WTC11 (cell line): ENCODE data around the gene CHD9. TPM values are rescaled to one million over a fixed set of nuclear protein-coding genes. Genes with fewer than 3 reads are reported as not detected.
"Not testable (repeated sequence)": the region's sequence is repeated elsewhere in the genome, so short reads cannot be mapped to it uniquely, and the experiment has no call there.

Experiments
- ATAC-seq: fragments of 200-7000 bp; cut with Tn5 transposase; 2 replicates; pipeline ENCODE4 v1.10.0; 2021; ENCODE audit warnings: mild to moderate bottlenecking, moderate library complexity
- CTCF ChIA-PET: fragments of 300-600 bp; sonication (Branson Sonifier 250); formaldehyde crosslinking; loops from one replicate; lab custom pipeline; 2021; ENCODE audit warnings: antibody characterized with exemption; lab: Charles Lee
- POLR2A ChIA-PET: fragments of 350-600 bp; sonication (Branson Sonifier 250); formaldehyde crosslinking; loops from one replicate; lab custom pipeline; 2021; ENCODE audit warnings: antibody characterized with exemption; lab: Charles Lee
- DNase-seq: peaks from one replicate; pipeline ENCODE4 v3.0.0; 2021; ENCODE audit warnings: low spot score
- H3K27ac Mint-ChIP-seq: 2 replicates; pipeline ENCODE4 v1.8.0; 2021; ENCODE audit warnings: mixed read lengths
- H3K27me3 Mint-ChIP-seq: 2 replicates; pipeline ENCODE4 v1.8.0; 2021; ENCODE audit warnings: low read depth, mild to moderate bottlenecking, moderate library complexity, mixed read lengths
- H3K36me3 Mint-ChIP-seq: 2 replicates; pipeline ENCODE4 v1.8.0; 2021; ENCODE audit warnings: mixed read lengths
- H3K4me1 Mint-ChIP-seq: 2 replicates; pipeline ENCODE4 v1.8.0; 2022; ENCODE audit warnings: mixed read lengths
- H3K4me3 Mint-ChIP-seq: 2 replicates; pipeline ENCODE4 v1.8.0; 2021; ENCODE audit warnings: mild to moderate bottlenecking, moderate library complexity, mixed read lengths
- H3K9me3 Mint-ChIP-seq: 2 replicates; pipeline ENCODE4 v1.8.0; 2021; ENCODE audit warnings: mixed read lengths
- ATF2 ChIP-seq: sonication (generic); formaldehyde crosslinking; IDR thresholded peaks from 2 replicates; pipeline ENCODE4 v1.8.1; 2022; ENCODE audit warnings: low read depth, missing genetic modification reagents, borderline replicate concordance
- ATF6 ChIP-seq: sonication (generic); formaldehyde crosslinking; IDR thresholded peaks from 2 replicates; pipeline ENCODE4 v1.8.1; 2023; ENCODE audit warnings: mild to moderate bottlenecking, missing genetic modification reagents
- CREB1 ChIP-seq: sonication (generic); formaldehyde crosslinking; IDR thresholded peaks from 2 replicates; pipeline ENCODE4 v1.8.0; 2023; ENCODE audit warnings: mild to moderate bottlenecking, missing genetic modification reagents
- ELF4 ChIP-seq: sonication (generic); formaldehyde crosslinking; IDR thresholded peaks from 2 replicates; pipeline ENCODE4 v1.8.1; 2022; ENCODE audit warnings: low read depth, mild to moderate bottlenecking, moderate library complexity, missing genetic modification reagents
- ETV6 ChIP-seq: sonication (generic); formaldehyde crosslinking; IDR thresholded peaks from 2 replicates; pipeline ENCODE4 v1.8.1; 2022; ENCODE audit warnings: mild to moderate bottlenecking, missing genetic modification reagents
- FOXP1 ChIP-seq: sonication (generic); formaldehyde crosslinking; IDR thresholded peaks from 2 replicates; pipeline ENCODE4 v1.8.0; 2022; ENCODE audit warnings: missing genetic modification reagents, mild to moderate bottlenecking, moderate library complexity, borderline replicate concordance
- IRF1 ChIP-seq: sonication (generic); formaldehyde crosslinking; IDR thresholded peaks from 2 replicates; pipeline ENCODE4 v1.8.0; 2023; ENCODE audit warnings: missing genetic modification reagents
- NR2C2 ChIP-seq: sonication (generic); formaldehyde crosslinking; IDR thresholded peaks from 2 replicates; pipeline ENCODE4 v1.8.0; 2022; ENCODE audit warnings: mild to moderate bottlenecking, missing genetic modification reagents
- TEAD1 ChIP-seq: sonication (generic); formaldehyde crosslinking; IDR thresholded peaks from 2 replicates; pipeline ENCODE4 v1.8.0; 2022; ENCODE audit warnings: mild to moderate bottlenecking, missing genetic modification reagents
- ZNF121 ChIP-seq: sonication (generic); formaldehyde crosslinking; IDR thresholded peaks from 2 replicates; pipeline ENCODE4 v1.8.0; 2023; ENCODE audit warnings: missing genetic modification reagents
- ZNF532 ChIP-seq: fragments of 250-450 bp; sonication (Bioruptor Pico); IDR thresholded peaks from 2 replicates; pipeline ENCODE4 v1.9.0; 2021; ENCODE audit warnings: mild to moderate bottlenecking, borderline replicate concordance
- ZNF671 ChIP-seq: fragments of 250-450 bp; sonication (Bioruptor Pico); IDR thresholded peaks from 2 replicates; pipeline ENCODE4 v1.8.0; 2021; ENCODE audit warnings: mild to moderate bottlenecking
- total RNA-seq: library from RNA; stranded (reverse); gene quantifications from 3 replicates; pipeline ENCODE4 v1.2.3, GENCODE V29; 2021
- TF ChIP-seq, protein P1 (sequence below): sonication (generic); formaldehyde crosslinking; IDR thresholded peaks from 2 replicates; pipeline ENCODE4 v1.8.0; 2022; ENCODE audit warnings: mild to moderate bottlenecking, missing genetic modification reagents
- TF ChIP-seq, protein P2 (sequence below): sonication (generic); formaldehyde crosslinking; IDR thresholded peaks from 2 replicates; pipeline ENCODE4 v1.8.0; 2022; ENCODE audit warnings: mild to moderate bottlenecking, missing genetic modification reagents

The CHD9 gene
- total RNA-seq, 1 experiment from 2014 or later, result 31.3 TPM

GRCh38 chr16:53183442-53183841 is 128.7 kb downstream of the CHD9 start:
- no peak for DNase-seq
- Mint-ChIP-seq H3K27ac (no peak overlapping the region), H3K27me3 (no peaks in the 10 kb centered on the region), H3K4me1 (no peaks in the 10 kb centered on the region), H3K36me3 (peaks cover 35% of the 10 kb centered on the region), H3K9me3 (peaks cover 47% of the 10 kb centered on the region), H3K4me3 (no peak overlapping the region)
- CTCF ChIA-PET, result no interaction called here
- no peak for ATAC-seq
- POLR2A ChIA-PET, result no interaction called here
- no peak for TF ChIP-seq ATF2 (CRISPR knock-in tag)
- no peak for TF ChIP-seq ZNF532
- TF ChIP-seq ZNF671 (CRISPR knock-in tag), result no peak
- no peak for TF ChIP-seq NR2C2 (CRISPR knock-in tag)
- TF ChIP-seq, protein P1, sequence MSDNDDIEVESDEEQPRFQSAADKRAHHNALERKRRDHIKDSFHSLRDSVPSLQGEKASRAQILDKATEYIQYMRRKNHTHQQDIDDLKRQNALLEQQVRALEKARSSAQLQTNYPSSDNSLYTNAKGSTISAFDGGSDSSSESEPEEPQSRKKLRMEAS, result no peak
- no peak for TF ChIP-seq TEAD1 (CRISPR knock-in tag)
- no peak for TF ChIP-seq ETV6 (CRISPR knock-in tag)
- TF ChIP-seq IRF1 (CRISPR knock-in tag), result no peak
- TF ChIP-seq ATF6 (CRISPR knock-in tag), result no peak
- TF ChIP-seq FOXP1 (CRISPR knock-in tag), result no peak
- TF ChIP-seq ELF4 (CRISPR knock-in tag), result no peak
- TF ChIP-seq, protein P2, sequence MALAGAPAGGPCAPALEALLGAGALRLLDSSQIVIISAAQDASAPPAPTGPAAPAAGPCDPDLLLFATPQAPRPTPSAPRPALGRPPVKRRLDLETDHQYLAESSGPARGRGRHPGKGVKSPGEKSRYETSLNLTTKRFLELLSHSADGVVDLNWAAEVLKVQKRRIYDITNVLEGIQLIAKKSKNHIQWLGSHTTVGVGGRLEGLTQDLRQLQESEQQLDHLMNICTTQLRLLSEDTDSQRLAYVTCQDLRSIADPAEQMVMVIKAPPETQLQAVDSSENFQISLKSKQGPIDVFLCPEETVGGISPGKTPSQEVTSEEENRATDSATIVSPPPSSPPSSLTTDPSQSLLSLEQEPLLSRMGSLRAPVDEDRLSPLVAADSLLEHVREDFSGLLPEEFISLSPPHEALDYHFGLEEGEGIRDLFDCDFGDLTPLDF (CRISPR knock-in tag), result no peak
- no peak for TF ChIP-seq CREB1
- no peak for TF ChIP-seq ZNF121 (CRISPR knock-in tag)

DNA sequence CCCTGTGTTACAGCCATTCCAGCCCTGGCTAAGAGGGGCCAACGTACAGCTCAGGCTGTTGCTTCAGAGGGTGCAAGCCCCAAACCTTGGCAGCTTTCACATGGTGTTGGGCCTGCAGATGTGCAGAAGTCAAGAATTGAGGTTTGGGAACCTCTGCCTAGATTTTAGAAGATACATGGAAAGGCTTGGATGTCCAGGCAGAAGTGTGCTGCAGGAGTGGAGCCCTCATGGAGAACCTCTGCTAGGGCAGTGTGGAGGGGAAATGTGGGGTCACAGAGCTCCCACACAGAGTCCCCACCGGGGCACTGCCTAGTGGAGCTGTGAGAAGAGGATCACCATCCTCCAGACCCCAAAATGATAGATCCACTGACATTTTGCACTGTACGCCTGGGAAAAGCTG is 130.9 kb downstream of the CHD9 start:
- peaks cover 35% of the 10 kb centered on the region for H3K36me3 Mint-ChIP-seq
- H3K4me3 Mint-ChIP-seq, H3K27me3 Mint-ChIP-seq, ATAC-seq, H3K27ac Mint-ChIP-seq, CTCF ChIA-PET, POLR2A ChIA-PET, H3K4me1 Mint-ChIP-seq, DNase-seq: not testable (repeated sequence)
- H3K9me3 Mint-ChIP-seq, result peaks cover 47% of the 10 kb centered on the region
